HEK293 (cell line): ENCODE measurements around the gene NINL.

Source experiments
- GFI1B ChIP-seq: fragments of 450-650 bp; formaldehyde crosslinking; IDR thresholded peaks from 2 replicates; pipeline ENCODE4 v1.5.1; 2016; ENCODE audit warnings: missing biosample characterization, missing genetic modification characterization
- GLIS1 ChIP-seq: fragments of 450-650 bp; formaldehyde crosslinking; IDR thresholded peaks from 2 replicates; pipeline ENCODE4 v1.5.1; 2016; ENCODE audit warnings: missing biosample characterization, missing genetic modification characterization
- HIC1 ChIP-seq: fragments of 450-650 bp; formaldehyde crosslinking; IDR thresholded peaks from 2 replicates; pipeline ENCODE4 v1.5.1; 2016; ENCODE audit warnings: missing biosample characterization, missing genetic modification characterization
- KLF7 ChIP-seq: fragments of 450-650 bp; formaldehyde crosslinking; IDR thresholded peaks from 2 replicates; pipeline ENCODE4 v1.5.1; 2016; ENCODE audit warnings: missing biosample characterization, missing genetic modification characterization, borderline replicate concordance
- KLF8 ChIP-seq: fragments of 450-650 bp; formaldehyde crosslinking; IDR thresholded peaks from 2 replicates; pipeline ENCODE4 v1.5.1; 2016; ENCODE audit warnings: missing biosample characterization, missing genetic modification characterization
- MEIS1 ChIP-seq: sonication (generic); formaldehyde crosslinking; IDR thresholded peaks from 2 replicates; pipeline ENCODE4 v1.8.1; 2022; ENCODE audit warnings: missing genetic modification reagents, mild to moderate bottlenecking, borderline replicate concordance
- PRDM2 ChIP-seq: fragments of 450-650 bp; formaldehyde crosslinking; IDR thresholded peaks from 2 replicates; pipeline ENCODE4 v1.5.1; 2016; ENCODE audit warnings: missing biosample characterization, missing genetic modification characterization, borderline replicate concordance
- SCRT2 ChIP-seq: fragments of 450-650 bp; formaldehyde crosslinking; IDR thresholded peaks from 2 replicates; pipeline ENCODE4 v1.5.1; 2016; ENCODE audit warnings: missing biosample characterization, missing genetic modification characterization
- SETDB1 ChIP-seq: IDR thresholded peaks from one replicate; pipeline ENCODE4 v1.6.1; 2017; ENCODE audit warnings: mild to moderate bottlenecking, low read length, moderate library complexity, mixed read lengths; ENCODE audit not compliant: insufficient read length
- SP2 ChIP-seq: fragments of 450-650 bp; formaldehyde crosslinking; IDR thresholded peaks from 2 replicates; pipeline ENCODE4 v1.5.1; 2016; ENCODE audit warnings: missing biosample characterization, missing genetic modification characterization
- TSHZ1 ChIP-seq: fragments of 450-650 bp; formaldehyde crosslinking; IDR thresholded peaks from 2 replicates; pipeline ENCODE4 v1.5.1; 2016; ENCODE audit warnings: missing biosample characterization, missing genetic modification characterization, borderline replicate concordance
- ZIC2 ChIP-seq: fragments of 450-650 bp; formaldehyde crosslinking; IDR thresholded peaks from 2 replicates; pipeline ENCODE4 v1.5.1; 2016; ENCODE audit warnings: missing biosample characterization, missing genetic modification characterization
- ZNF16 ChIP-seq: fragments of 450-650 bp; formaldehyde crosslinking; IDR thresholded peaks from 2 replicates; pipeline ENCODE4 v1.5.1; 2016; ENCODE audit warnings: low read depth, missing biosample characterization, missing genetic modification characterization
- ZNF174 ChIP-seq: fragments of 450-650 bp; formaldehyde crosslinking; IDR thresholded peaks from 2 replicates; pipeline ENCODE4 v1.5.0; 2017; ENCODE audit warnings: missing biosample characterization, mild to moderate bottlenecking, missing genetic modification characterization
- ZNF221 ChIP-seq: fragments of 450-650 bp; formaldehyde crosslinking; IDR thresholded peaks from 2 replicates; pipeline ENCODE4 v1.5.1; 2017; ENCODE audit warnings: missing biosample characterization, missing genetic modification characterization, borderline replicate concordance
- ZNF398 ChIP-seq: fragments of 450-650 bp; formaldehyde crosslinking; IDR thresholded peaks from 2 replicates; pipeline ENCODE4 v1.5.1; 2017; ENCODE audit warnings: missing biosample characterization, missing genetic modification characterization
- ZNF416 ChIP-seq: fragments of 450-650 bp; formaldehyde crosslinking; IDR thresholded peaks from 2 replicates; pipeline ENCODE4 v1.5.1; 2016; ENCODE audit warnings: missing biosample characterization, missing genetic modification characterization
- ZNF692 ChIP-seq: fragments of 450-650 bp; formaldehyde crosslinking; IDR thresholded peaks from 2 replicates; pipeline ENCODE4 v1.5.1; 2016; ENCODE audit warnings: missing biosample characterization, missing genetic modification characterization
- ZNF830 ChIP-seq: fragments of 450-650 bp; IDR thresholded peaks from 2 replicates; pipeline ENCODE4 v1.5.0; 2018; ENCODE audit warnings: missing biosample characterization, missing genetic modification characterization, low read depth, mild to moderate bottlenecking, moderate library complexity
- ZNF837 ChIP-seq: fragments of 450-650 bp; formaldehyde crosslinking; IDR thresholded peaks from 2 replicates; pipeline ENCODE4 v1.5.1; 2016; ENCODE audit warnings: missing biosample characterization, missing genetic modification characterization
- ZSCAN23 ChIP-seq: fragments of 450-650 bp; formaldehyde crosslinking; IDR thresholded peaks from 2 replicates; pipeline ENCODE4 v1.5.1; 2016; ENCODE audit warnings: missing biosample characterization, missing genetic modification characterization

NINL gene

GRCh38 chr20:25543068-25543467 is 42.3 kb downstream of the NINL start (continued):
- TF ChIP-seq ZNF398 (no peak), MEIS1 (no peak), ZNF830 (tag by site-specific recombination) (no peak), PRDM2 (tag by site-specific recombination) (no peak), ZNF174 (tag by site-specific recombination) (no peak), ZNF692 (no peak), SP2 (tag by site-specific recombination) (no peak), ZNF416 (tag by site-specific recombination) (no peak), SETDB1 (no peak), GFI1B (tag by site-specific recombination) (no peak), TSHZ1 (tag by site-specific recombination) (no peak), ZIC2 (no peak), ZNF16 (tag by site-specific recombination) (no peak), KLF8 (no peak), ZNF221 (no peak), KLF7 (no peak), HIC1 (tag by site-specific recombination) (no peak), ZNF837 (tag by site-specific recombination) (no peak), ZSCAN23 (no peak), SCRT2 (tag by site-specific recombination) (peak; percentile 80), GLIS1 (tag by site-specific recombination) (peak; percentile 39; the same call in 1 of the 2 replicates)
